GM19023 (cell line): Measurements from ENCODE around the gene PAPPA.

Source experiments
- ATAC-seq: cut with Tn5 transposase; IDR thresholded peaks from one replicate; pipeline ENCODE4 v1.9.1; 2021; ENCODE audit warnings: mild to moderate bottlenecking, moderate library complexity; ENCODE audit not compliant: unreplicated experiment

The PAPPA gene

DNA sequence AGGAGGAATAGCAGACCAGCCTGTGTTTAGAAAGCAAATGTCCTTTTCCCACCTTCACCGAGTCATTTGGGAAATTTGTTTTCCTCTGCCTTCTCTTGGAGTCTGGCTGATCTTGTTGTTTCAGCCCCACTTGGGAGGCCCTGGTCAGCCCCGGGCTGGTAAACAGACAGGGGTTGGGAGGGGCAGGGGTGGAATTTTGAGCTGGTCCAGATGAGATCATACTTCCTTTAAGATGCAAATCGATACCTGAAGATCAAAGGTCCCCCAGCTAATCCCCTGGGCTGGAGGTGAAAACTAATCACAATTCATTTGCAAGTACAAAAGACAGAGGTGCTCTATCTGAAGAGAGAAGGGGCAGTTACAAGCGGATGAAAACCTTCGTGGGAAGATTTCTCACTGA lies 118.4 kb downstream of the PAPPA start:
- no peak for ATAC-seq

DNA sequence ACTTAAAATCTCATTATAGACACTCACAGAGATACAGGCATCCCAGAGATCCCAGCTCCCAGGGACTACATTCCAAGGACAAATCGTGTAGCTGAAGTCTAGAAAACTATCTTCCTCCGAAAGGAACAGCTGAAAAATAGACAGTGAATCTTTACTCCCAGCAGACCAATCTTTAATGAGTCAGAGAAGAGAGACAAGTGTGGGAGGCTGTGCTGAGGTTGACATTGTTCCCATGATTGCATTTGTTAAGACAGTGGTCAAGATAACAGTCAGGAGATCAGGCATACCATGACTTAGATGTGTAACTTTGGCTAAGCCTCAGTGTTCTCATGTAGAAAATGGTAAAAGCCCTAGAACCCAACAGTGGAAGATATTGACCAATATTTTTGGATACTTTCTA lies 120.7 kb downstream of the PAPPA start:
- ATAC-seq, result no peak

DNA sequence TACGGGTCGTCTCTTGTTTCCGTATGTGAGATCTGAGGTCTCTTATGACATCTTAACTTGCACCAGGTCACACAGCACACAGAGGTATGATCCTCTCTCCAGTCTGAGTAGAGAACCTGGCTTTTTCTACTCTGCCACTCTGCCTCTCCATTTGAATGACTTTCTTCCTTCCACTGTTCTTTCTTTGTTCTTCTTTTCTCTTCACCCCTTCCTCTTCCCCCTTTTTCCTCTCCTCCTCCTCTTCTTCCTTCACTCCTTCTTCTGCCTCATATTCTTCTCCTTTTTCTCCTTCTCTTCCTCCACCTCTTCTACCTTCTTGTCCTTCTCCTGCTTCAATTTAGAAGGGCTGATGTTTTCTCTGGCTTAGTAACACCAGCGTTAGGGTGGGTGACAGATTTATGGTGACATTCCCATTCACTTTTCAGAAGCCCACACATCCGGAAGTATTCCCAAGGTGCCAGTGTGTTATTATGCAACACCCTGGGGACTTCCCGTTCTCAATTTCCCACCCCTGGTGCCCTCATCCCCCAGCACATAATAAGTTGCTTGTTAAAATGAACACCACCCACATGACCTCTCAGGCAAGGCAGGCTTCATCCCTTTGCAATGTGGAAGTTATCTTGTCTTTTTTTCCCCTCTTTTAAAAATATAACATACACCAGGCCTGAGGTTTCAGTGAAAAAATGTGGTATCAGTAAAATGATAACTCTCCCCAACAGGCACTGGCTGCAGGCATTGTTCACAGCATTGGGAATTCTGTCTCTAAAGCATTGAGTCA lies 122.0 kb downstream of the PAPPA start:
- ATAC-seq, result no peak

DNA sequence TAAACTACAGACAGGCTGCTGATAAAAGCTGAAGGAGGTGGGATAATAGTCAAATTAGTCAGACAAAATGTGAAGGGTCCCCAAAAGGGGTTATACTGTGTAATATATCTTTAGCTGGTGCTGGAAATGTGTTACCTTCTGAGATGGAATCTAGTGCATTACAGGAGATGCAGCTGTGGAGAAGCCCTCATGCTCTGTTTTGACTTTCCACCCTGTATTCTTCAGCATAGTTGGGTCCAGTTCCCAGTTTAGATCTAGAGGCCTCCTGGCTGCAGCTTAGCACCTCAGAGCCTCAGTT lies 122.6 kb downstream of the PAPPA start:
- ATAC-seq, result no peak

DNA sequence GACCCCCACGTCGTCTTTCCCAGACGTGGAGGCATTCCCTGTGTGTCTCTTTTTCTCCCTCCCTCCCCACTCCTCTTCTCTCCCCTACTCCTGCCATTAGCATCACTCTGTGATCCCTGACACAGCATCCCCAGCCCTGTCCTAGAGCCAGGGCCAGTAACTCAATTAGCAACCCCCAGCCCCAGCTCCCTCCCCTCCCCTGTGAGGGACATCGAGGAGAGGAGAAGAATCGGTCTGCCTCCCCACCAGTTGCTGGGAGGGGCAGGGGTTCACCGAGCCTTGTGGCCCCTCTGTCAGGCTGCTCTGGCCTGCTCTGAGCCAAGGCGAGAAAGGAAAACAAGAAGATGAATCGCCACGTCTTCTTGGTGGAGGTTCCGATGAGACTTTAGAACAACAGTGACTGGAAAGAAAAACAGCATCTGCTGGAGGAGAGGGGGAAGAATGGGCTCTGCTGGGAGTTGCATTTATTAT lies 123.1 kb downstream of the PAPPA start:
- no peak for ATAC-seq

DNA sequence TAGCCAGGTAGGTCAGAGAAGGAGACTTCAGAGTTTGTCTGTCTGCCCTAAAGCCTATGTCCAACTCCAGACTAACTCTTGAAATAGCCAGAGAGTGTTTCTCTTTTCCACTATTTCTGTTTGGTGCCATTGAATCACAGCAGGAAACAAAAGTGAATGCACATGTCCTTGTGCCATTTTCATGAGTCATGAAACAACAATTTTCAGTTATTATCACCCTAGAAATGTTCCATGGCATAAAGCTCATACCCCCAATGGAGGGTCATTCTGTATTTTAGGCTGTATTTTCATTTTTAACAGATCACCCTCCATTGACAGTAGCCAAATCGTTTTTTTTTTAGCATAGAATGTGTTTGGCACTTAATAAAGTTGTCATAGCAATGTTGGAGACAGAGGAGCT lies 124.7 kb downstream of the PAPPA start:
- ATAC-seq, result no peak

DNA sequence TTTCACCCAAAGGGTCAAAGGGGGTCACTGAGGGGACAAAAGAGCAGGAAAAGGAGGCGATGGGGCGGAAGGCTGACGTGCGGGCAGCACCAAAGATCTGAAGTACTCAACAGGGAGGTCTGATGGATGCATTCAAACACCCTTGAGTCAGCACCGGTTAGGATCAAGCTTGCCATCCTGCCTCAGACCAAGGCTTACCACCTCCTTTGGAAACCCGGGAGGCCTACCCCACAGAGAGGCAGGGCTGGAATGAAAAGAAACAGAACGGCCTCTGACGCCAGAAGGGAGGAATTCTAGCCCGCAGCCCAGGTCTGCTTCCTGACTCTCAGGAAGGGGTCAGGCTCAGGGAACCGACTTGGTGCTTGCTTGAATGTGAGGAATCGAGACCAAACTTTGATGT lies 125.6 kb downstream of the PAPPA start:
- ATAC-seq, result no peak

DNA sequence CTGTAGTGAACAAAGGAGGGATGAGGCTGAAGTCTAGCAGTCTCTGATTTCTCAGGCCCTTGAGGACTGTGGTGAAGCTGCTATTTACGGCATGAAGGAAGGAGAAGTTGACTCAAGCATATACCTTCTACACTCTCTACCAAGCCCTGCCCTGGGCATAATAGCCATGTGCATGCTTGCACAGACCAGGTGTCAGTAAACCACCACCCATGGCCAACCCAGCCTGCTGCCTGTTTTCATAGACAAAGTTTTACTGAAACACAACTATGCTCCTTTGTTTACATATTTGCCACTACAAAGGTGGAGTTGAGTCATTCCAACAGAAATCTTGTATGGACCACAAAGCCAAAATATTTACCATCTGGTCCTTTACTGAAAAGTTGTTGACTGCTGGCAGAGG lies 126.9 kb downstream of the PAPPA start:
- ATAC-seq, result no peak

DNA sequence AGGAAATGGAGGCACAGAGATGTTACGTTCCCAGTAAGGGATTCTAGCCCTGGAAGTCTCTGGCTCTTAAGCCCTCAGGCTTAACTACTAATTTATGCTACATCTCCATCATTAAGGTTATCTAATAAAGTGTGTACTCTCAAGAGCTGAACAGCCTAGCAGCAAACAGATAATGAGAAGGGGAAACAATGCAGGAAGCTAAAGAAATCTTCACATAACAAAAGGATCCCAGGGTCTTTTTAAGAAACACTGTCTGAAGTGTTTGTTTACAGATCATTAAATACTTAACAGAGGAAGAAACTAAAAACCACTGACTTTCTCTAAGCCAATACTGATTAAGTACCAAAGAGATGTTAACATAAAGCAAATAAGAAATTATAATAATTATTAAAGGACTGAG lies 129.0 kb downstream of the PAPPA start:
- ATAC-seq, result no peak

DNA sequence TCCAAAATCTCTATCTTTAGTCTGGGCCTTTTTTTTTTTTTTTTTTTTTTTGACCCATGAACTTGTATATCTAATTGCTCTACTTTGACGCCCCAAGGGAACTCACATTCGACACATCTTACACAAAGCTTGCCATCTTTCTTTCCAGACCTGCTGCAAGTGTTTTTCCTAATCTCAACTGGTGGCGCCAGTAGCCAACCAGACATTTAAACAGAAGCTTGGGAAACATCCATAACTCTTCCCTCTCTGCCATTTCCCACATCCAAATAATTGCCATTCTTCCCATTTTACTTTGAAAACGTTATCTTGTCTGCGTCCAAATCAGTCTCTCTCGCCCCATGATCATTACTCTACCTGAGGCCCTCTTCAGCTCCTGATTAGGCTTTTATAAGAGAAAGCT lies 130.9 kb downstream of the PAPPA start:
- no peak for ATAC-seq

DNA sequence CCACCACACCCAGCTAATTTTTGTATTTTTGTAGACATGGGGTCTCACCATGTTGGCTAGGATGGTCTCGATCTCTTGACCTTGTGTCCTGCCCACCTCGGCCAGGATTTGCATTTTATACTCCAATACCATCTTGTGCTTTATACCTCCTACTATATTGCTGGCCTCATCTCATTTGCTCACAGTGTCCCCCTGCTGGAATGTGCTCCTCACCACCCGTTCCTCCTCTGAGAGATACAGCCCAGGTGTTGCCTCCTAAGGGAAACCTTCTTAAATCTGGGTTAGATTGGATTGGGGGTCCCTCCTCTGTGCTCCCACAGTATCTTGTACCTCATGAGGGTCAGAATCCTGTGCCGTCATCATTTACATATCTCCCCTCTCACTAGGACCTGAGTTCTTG lies 131.7 kb downstream of the PAPPA start:
- ATAC-seq, result no peak

DNA sequence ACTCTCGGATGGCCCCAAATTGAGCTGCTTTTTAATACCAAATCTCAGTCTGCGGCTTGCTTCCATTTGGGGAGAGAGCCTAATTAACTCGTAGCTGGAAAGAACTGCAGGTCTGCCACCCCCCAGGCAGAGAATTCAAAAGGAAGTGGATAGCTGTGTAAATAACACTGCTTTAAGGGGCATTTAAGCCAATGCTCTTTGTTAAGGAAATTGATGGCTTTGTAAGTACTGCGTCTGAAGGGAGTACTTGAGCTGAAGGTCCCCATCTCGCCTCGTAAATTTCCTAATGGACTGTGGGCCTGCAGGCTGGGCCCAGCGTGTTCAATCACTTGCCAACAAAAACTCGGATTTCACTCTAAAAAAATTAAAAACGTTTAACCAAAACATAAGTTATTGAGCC lies 132.7 kb downstream of the PAPPA start:
- no peak for ATAC-seq

DNA sequence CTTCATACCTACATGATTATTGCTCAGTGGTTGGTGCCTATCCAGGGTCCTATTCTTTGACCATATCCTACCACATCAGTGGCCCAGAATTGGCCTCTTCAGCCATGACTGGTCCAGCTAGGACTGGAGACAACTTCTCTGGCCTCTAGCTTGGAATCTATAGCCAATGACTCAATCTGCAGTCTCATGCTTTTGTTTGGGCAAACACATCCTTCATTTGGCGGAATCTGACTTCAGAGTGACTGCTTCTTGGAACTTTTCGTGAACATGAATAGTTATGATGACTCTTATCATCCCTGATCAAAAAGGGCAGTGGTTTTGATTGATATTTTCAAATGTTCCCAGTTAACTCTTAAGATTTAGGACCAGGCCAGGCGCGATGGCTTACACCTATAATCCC lies 134.1 kb downstream of the PAPPA start:
- no peak for ATAC-seq

DNA sequence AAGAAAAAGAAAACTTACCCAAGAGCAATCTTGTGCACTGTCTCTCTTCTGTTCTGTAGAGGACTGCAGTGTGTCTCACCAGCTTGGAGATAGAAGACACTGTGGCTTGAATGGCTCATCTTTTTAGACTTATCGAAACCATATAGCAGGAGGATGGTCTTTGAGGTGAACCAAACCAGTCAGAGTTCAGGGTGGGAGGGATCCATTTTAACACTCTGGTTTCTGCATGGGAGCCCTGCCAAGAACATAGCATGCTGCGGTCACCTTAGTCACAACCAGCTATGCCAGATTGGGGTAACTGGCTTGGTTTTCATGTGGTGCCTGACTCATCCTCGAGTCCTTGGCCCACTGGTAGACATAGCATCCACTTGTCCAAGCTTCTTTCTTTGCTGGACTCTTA lies 135.1 kb downstream of the PAPPA start:
- ATAC-seq, result no peak

DNA sequence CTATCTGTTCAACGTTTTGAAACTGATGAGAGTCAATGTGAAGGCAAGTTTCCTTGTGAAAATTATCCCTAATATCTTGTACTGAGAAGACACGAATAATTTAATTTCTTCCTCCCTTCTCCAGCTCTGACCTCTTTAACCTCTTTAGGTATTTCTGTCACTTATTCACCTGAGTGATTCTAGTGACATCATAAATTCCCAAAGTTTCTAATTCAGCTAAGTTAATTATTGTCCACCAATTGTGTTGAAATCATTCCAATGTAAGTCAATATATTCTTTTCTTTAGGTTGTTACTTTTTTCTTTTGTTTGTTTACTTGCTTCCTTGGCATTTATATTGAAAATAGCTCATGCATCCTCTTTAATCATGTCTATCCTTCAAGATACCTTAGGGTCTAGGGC lies 143.8 kb downstream of the PAPPA start:
- ATAC-seq, result no peak

DNA sequence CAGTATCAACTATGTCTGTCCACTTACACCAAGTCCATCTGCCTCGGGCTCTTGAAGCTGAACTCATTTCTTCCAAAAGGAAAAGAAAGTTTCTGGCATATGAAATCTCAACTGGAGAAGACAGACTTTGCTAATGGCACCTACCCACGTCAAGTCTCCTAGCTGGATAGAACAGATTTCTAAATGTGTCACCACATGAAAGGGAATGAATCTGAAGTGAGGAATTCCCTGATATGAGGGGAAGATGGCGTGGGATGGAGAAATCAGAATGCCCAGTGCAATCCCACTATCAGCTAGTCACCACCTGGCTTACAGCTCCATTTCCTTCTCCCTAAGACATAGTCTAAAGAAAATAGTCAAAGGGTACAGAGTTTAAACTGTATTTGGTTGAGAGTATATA lies 144.7 kb downstream of the PAPPA start:
- no peak for ATAC-seq

DNA sequence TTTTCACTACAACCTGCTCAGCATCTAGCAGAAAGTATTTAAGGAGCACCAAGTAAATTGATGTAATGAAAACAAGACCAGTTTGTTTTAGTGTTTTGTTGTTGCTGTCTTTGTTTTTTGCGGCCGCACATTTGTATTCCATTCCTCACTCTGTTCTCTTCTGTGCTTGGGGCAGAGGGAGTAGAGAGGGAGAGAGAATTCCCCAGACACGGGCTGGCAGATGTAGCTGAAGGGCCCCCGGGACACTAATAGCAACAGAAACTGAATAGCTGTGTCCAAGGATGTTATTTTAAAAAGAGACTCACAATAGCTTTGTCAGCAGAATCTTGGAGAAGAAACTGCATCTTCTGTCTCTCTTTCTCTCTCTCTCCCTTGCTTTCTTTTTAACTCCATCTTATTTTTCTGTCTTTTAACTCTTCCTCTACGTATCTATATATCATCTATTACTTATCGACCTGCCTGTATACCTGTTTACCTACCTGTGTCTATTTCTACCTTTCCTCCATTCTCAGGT lies 145.3 kb downstream of the PAPPA start:
- ATAC-seq, result no peak

DNA sequence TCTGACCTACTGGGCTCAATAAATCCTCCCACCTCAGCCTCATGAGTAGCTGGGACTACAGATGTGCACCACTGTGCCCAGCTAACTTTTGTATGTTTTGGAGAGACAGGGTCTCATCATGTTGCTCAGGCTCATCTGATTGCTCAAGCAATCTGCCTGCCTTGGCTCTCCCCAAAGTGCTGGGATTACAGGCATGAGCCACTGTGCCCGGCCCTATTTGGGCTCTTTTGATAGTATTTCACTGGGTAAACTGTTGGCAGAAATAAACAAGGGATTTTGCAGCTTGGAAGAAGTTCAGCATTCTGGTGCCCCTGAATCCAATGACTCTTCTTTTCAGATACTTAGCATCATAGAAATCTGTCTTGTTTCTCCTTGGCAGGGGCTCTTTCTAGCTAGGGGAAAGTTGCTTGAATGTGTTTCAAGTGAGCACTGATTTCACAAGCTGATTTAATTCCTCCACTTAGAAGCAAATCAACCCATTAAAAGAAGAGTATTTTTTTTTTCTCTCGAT lies 146.8 kb downstream of the PAPPA start:
- ATAC-seq, result no peak

DNA sequence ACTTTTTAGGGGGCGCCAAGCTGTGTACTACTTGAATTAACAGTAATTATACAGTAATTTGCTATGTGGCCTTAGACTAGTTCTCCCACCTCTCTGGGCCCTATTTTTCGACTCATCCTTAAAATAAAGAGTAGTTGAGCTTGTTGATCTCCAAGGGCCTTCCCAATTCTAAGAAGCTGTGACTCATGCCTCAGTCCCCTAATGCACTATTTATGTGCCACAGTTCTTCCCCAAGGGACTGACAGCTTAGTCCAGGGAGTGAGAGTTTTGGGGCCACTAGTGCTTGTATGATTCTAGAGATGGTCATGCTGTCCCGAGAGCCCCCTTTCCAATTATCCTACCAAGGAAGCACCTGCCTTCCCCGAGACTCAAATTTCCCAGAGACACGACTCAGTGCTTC lies 149.7 kb downstream of the PAPPA start:
- no peak for ATAC-seq

DNA sequence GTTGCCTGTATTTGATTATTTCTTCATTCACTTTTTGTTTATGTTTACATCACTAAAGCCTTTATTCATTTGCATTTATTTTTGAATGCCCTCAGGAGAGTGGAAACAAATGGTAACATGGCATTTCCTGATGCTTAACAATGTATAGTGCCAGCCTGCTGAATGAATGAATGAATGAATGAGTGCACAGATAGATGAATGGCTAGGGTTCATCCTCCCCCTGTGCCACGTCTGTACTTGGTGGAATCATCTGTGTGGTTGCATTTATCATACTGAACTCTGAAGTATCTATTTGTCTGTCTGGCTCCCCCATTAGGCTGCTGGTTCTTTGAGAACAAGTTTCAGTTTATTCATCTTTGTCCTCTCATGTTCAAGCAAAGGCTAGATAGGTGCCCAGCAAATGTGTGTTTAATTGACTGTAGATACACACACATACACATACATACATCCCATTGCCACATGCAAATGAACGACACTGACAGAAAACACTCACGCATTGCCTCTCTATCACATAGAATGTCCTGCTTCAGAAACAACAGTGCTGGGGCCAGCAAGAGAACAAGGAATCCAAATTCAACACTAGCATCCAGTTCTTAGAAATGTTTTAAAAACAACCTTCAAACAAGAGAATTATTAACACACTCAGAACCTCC lies 150.4 kb downstream of the PAPPA start:
- no peak for ATAC-seq

DNA sequence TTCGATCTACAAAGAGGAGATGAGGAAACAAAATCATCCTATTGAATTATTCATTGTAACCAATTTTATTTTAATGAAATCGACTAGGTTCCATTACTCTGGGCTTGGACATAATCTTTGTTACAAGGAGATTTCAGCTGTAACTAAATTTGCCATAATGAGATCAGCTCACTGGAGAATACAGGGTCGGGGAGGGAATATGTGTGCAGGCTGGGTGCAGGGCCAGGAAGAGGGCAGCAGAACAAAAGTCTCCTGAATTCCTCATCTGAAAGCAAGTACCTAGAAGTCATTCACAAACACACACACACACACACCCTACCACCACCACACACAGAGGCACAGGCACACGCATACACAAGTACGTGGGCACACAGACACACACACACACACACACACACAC lies 151.2 kb downstream of the PAPPA start:
- no peak for ATAC-seq

DNA sequence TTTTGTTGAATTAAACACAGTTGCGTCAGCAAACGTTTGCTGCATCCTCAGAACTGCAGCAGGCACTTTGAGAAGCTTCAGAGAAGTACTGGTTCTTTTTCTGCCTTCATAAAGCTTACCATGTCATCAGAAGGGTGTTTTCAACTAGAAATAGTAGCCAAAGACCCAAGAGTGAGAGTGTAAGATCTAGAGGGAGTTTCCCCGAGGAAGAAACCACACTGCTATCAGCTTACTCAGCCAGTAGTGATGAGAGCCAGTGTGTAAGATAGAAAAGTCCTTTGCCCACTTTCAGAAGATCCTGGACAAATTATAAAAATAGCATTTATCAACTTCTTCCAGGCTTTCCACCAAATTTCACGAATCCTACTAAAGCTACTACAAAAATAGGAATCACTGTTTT lies 154.5 kb downstream of the PAPPA start:
- ATAC-seq, result no peak
